Right cardiac atrium (tissue), 5 donors: Measurements from ENCODE around the gene RTN1. TPM values are rescaled to one million over a fixed set of nuclear protein-coding genes. Genes with fewer than 3 reads are reported as not detected.

Source experiments
- ATAC-seq, 2 donors: fragments of 200-7000 bp; cut with Tn5 transposase; one replicate each; pipeline versions ENCODE4 v1.8.0 to v1.9.1; 2020; ENCODE audit warnings: moderate library complexity in 2 of 2, mild to moderate bottlenecking in 1 of 2
- DNase-seq, 3 donors: peaks; one replicate each; pipeline ENCODE4 v3.0.0-alpha.2; 2020
- H3K27ac ChIP-seq: one replicate; pipeline ENCODE4 v1.5.1; 2013; ENCODE audit warnings: mild to moderate bottlenecking, low read length, control low read depth, moderate library complexity
- H3K27me3 ChIP-seq: one replicate; pipeline ENCODE4 v1.6.1; 2013; ENCODE audit not compliant: control insufficient read depth, insufficient read depth
- H3K4me1 ChIP-seq: one replicate; pipeline ENCODE4 v1.6.1; 2013; ENCODE audit warnings: low read length; ENCODE audit not compliant: control insufficient read depth, insufficient read depth
- H3K4me3 ChIP-seq: one replicate; pipeline ENCODE4 v1.5.1; 2013; ENCODE audit warnings: low read length, control low read depth
- H3K9me3 ChIP-seq: one replicate; pipeline ENCODE4 v1.6.1; 2013; ENCODE audit warnings: low read length; ENCODE audit not compliant: control insufficient read depth
- WGBS: extraction: QIAGEN DNeasy Blood & Tissue Kit; methylation state at CpG from one replicate; pipeline ENCODE4 v1.1.7; 2013; 5-methylcytosine and 5-hydroxymethylcytosine counted together
- intact Hi-C, 4 donors: fragments of 100-400 bp; cut with DNase I; formaldehyde crosslinking; loops; one replicate each; pipeline versions ENCODE4 v1.11.0 to v1.14.0; 2022 to 2023
- polyA plus RNA-seq: library from polyadenylated mRNA; stranded (reverse); fragments of 200-250 nt; gene quantifications from one replicate; pipeline ENCODE4 v1.2.3, GENCODE V29; 2013
- total RNA-seq, 4 donors: library from RNA; stranded (reverse); fragmentation: NEBNext Ultra II Directional; extraction: Animal tissue kit (Norgen Biotek cat#: 25700); gene quantifications; one replicate each; pipeline ENCODE4 v1.2.1, GENCODE V29; 2021
- donor health status: healthy with polysubstance abuse.
- donor health status: DM: no; HTN: yes; CAD: no.
- donor health status: DM: no; HTN: no; CAD: no.
- donor health status: DM: no; HTN: yes; CAD: no; lungs with severe emphysema.
- donor health status: DM: yes; HTN: yes; CAD: no.

Gene RTN1
- total and polyA plus RNA-seq, 5 donors, result 1.1 to 3.2 (median 3.0) TPM

GRCh38 chr14:59751578-59751977, 119.0 kb downstream of the RTN1 start:
- Histone ChIP-seq H3K4me3 (no peak overlapping the region), H3K27me3 (no peaks in the 10 kb centered on the region), H3K27ac (no peak overlapping the region), H3K9me3 (no peaks in the 10 kb centered on the region), H3K4me1 (no peaks in the 10 kb centered on the region)
- DNase-seq (no peak), ATAC-seq (no peak)
- WGBS, result 86% methylated on average over 3 of the region's 3 CpGs
- intact Hi-C loops, result no loop called here

GRCh38 chr14:59739794-59740193, 130.8 kb downstream of the RTN1 start:
- H3K27ac ChIP-seq, result no peak overlapping the region
- intact Hi-C loops, result no loop called here
- no peaks in the 10 kb centered on the region for H3K9me3 ChIP-seq
- no peak overlapping the region for H3K4me3 ChIP-seq
- 70% methylated on average over 3 of the region's 3 CpGs for WGBS
- no peaks in the 10 kb centered on the region for H3K4me1 ChIP-seq
- DNase-seq (no peak), ATAC-seq (peak; percentile 39 to 61)
- H3K27me3 ChIP-seq, result no peaks in the 10 kb centered on the region

- no peaks in the 10 kb centered on the region for H3K4me1 ChIP-seq
- 21% methylated on average over 3 of the region's 3 CpGs for WGBS
- no peaks in the 10 kb centered on the region for H3K27me3 ChIP-seq
- H3K27ac ChIP-seq, result no peak overlapping the region
- intact Hi-C loops, result no loop called here
- DNase-seq, result no peak
- H3K4me3 ChIP-seq, result no peak overlapping the region
- no peaks in the 10 kb centered on the region for H3K9me3 ChIP-seq
- no peak for ATAC-seq
Observed at GRCh38 chr14:59728304-59728703, 142.3 kb downstream of the RTN1 start.

- ATAC-seq, result peak in 1 of 2 donors; percentile 43
- intact Hi-C loops, result no loop called here
Observed at GRCh38 chr14:59727073-59727661, 143.4 kb downstream of the RTN1 start.

GRCh38 chr14:59711080-59711479, 159.5 kb downstream of the RTN1 start:
- no peaks in the 10 kb centered on the region for H3K27me3 ChIP-seq
- H3K27ac ChIP-seq, result no peak overlapping the region
- DNase-seq (no peak), ATAC-seq (no peak)
- no peak overlapping the region for H3K4me3 ChIP-seq
- H3K9me3 ChIP-seq, result no peaks in the 10 kb centered on the region
- intact Hi-C loops, result no loop called here
- 61% methylated on average over 2 of the region's 2 CpGs for WGBS
- H3K4me1 ChIP-seq, result no peaks in the 10 kb centered on the region

More at GRCh38 chr14:59727073-59727661, 143.4 kb downstream of the RTN1 start:
- Histone ChIP-seq H3K27me3 (no peaks in the 10 kb centered on the region), H3K4me3 (no peak overlapping the region), H3K9me3 (no peaks in the 10 kb centered on the region), H3K27ac (no peak overlapping the region), H3K4me1 (no peaks in the 10 kb centered on the region)
- peak in 1 of 3 donors; percentile 58 for DNase-seq
- 96% methylated on average over 53 of the region's 53 CpGs for WGBS

- WGBS, result 49% methylated on average over 7 of the region's 7 CpGs
- Histone ChIP-seq H3K27me3 (no peaks in the 10 kb centered on the region), H3K27ac (no peak overlapping the region), H3K4me1 (no peaks in the 10 kb centered on the region), H3K4me3 (no peak overlapping the region), H3K9me3 (no peaks in the 10 kb centered on the region)
- DNase-seq (no peak), ATAC-seq (no peak)
- intact Hi-C loops, result no loop called here
Observed at GRCh38 chr14:59707778-59708561, 162.6 kb downstream of the RTN1 start.

GRCh38 chr14:59705866-59706265, 164.7 kb downstream of the RTN1 start:
- Histone ChIP-seq H3K4me1 (no peaks in the 10 kb centered on the region), H3K27me3 (no peaks in the 10 kb centered on the region), H3K27ac (no peak overlapping the region), H3K4me3 (no peak overlapping the region), H3K9me3 (no peaks in the 10 kb centered on the region)
- 69% methylated on average over 4 of the region's 4 CpGs for WGBS
- ATAC-seq (no peak), DNase-seq (no peak)
- intact Hi-C loops, result no loop called here

- intact Hi-C loops, result no loop called here
- no peaks in the 10 kb centered on the region for H3K27me3 ChIP-seq
- 49% methylated on average over 2 of the region's 2 CpGs for WGBS
- H3K4me1 ChIP-seq, result no peaks in the 10 kb centered on the region
- no peak overlapping the region for H3K4me3 ChIP-seq
- DNase-seq, result no peak
- H3K9me3 ChIP-seq, result no peaks in the 10 kb centered on the region
- ATAC-seq, result no peak
- no peak overlapping the region for H3K27ac ChIP-seq
Observed at GRCh38 chr14:59705245-59705644, 165.3 kb downstream of the RTN1 start.

GRCh38 chr14:59704054-59704645, 166.4 kb downstream of the RTN1 start:
- intact Hi-C loops, result no loop called here
- Histone ChIP-seq H3K4me1 (no peaks in the 10 kb centered on the region), H3K27ac (no peak overlapping the region), H3K4me3 (no peak overlapping the region), H3K27me3 (no peaks in the 10 kb centered on the region), H3K9me3 (no peaks in the 10 kb centered on the region)
- 78% methylated on average over 5 of the region's 5 CpGs for WGBS
- no peak for DNase-seq
- ATAC-seq, result no peak

- Histone ChIP-seq H3K9me3 (no peaks in the 10 kb centered on the region), H3K4me3 (no peak overlapping the region), H3K4me1 (no peaks in the 10 kb centered on the region), H3K27ac (no peak overlapping the region), H3K27me3 (no peaks in the 10 kb centered on the region)
- 90% methylated on average over 2 of the region's 2 CpGs for WGBS
- intact Hi-C loops, result no loop called here
- ATAC-seq (no peak), DNase-seq (no peak)
Observed at GRCh38 chr14:59699442-59699841, 171.1 kb downstream of the RTN1 start.

GRCh38 chr14:59698793-59699192, 171.8 kb downstream of the RTN1 start:
- WGBS, result 81% methylated on average over 2 of the region's 2 CpGs

More at GRCh38 chr14:59698793-59699192, 171.8 kb downstream of the RTN1 start:
- ATAC-seq, result no peak
- intact Hi-C loops, result no loop called here
- no peaks in the 10 kb centered on the region for H3K4me1 ChIP-seq
- H3K9me3 ChIP-seq, result no peaks in the 10 kb centered on the region
- no peak overlapping the region for H3K27ac ChIP-seq
- H3K4me3 ChIP-seq, result no peak overlapping the region
- DNase-seq, result no peak
- H3K27me3 ChIP-seq, result no peaks in the 10 kb centered on the region
